Measurements from ENCODE around the gene PURA. TPM values are rescaled to one million over a fixed set of nuclear protein-coding genes. Genes with fewer than 3 reads are reported as not detected.

Gene PURA
- total and polyA plus RNA-seq, 2 of the 13 experiments (the other 11 are each of a cell fraction or from before 2014, with no cell fraction given): 2.0 to 5.0 TPM

DNA sequence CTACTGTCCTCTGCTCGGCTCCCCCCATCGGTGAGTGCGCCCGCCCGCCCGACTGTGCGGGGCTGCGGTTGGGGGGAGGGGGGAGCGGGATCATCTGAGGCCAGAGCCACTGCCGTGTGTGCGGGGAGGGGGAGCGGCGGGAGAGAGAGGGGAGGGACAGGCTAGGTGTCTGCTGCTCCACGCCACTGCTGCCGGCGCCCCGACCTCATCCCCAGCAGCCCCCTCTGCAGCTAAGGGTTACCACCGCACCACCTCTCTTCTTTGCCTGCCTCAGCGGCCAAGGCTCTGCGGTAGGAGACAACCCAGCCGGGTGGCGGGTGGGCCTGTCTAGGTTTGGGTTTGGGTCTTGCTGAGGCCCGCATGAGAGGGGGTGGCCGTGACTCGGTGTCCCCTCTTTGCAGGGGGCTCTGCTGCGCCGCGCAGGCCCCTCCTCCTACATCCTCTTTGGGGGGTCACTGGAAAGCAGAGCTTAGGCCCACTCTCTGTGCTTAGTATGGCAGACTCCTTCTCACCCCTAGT is 670 bp upstream of the PURA start (continued):
- TF ChIP-seq ZNF781 (CRISPR knock-in tag; IDR thresholded peaks at IDR 0.05; ENCODE audit: borderline replicate concordance, not compliant biosample characterization) (peak; percentile 25), ZSCAN29 (CRISPR knock-in tag; conservative IDR thresholded peaks at IDR 0.05) (no peak), ZNF350 (CRISPR knock-in tag; IDR thresholded peaks at IDR 0.05; ENCODE audit: borderline replicate concordance, low read depth) (peak; percentile 55; the same call in 1 of the 2 replicates), RXRA (CRISPR knock-in tag; IDR thresholded peaks at IDR 0.05) (peak; percentile 76), ZNF605 (CRISPR knock-in tag; IDR thresholded peaks at IDR 0.05) (peak; percentile 43; the same call in 1 of the 2 replicates), NRL (CRISPR knock-in tag; IDR thresholded peaks at IDR 0.05; ENCODE audit: borderline replicate concordance) (peak; percentile 58; the same call in 1 of the 2 replicates), PITX1 (CRISPR knock-in tag; IDR thresholded peaks at IDR 0.05) (0 out of 2 replicates have a peak, but pooled peaks have one; percentile 40), ZNF235 (CRISPR knock-in tag; IDR thresholded peaks at IDR 0.05; ENCODE audit: borderline replicate concordance) (no peak), ZMAT3 (CRISPR knock-in tag; conservative IDR thresholded peaks at IDR 0.05) (0 out of 2 replicates have a peak, but pooled peaks have one; percentile 57), FOXP1 (IDR thresholded peaks at IDR 0.05) (no peak), FOXP1 (CRISPR knock-in tag; IDR thresholded peaks at IDR 0.05) (no peak), RXRB (CRISPR knock-in tag; IDR thresholded peaks at IDR 0.05; ENCODE audit: borderline replicate concordance) (0 out of 2 replicates have a peak, but pooled peaks have one; percentile 20)
- TF ChIP-seq, protein P1, sequence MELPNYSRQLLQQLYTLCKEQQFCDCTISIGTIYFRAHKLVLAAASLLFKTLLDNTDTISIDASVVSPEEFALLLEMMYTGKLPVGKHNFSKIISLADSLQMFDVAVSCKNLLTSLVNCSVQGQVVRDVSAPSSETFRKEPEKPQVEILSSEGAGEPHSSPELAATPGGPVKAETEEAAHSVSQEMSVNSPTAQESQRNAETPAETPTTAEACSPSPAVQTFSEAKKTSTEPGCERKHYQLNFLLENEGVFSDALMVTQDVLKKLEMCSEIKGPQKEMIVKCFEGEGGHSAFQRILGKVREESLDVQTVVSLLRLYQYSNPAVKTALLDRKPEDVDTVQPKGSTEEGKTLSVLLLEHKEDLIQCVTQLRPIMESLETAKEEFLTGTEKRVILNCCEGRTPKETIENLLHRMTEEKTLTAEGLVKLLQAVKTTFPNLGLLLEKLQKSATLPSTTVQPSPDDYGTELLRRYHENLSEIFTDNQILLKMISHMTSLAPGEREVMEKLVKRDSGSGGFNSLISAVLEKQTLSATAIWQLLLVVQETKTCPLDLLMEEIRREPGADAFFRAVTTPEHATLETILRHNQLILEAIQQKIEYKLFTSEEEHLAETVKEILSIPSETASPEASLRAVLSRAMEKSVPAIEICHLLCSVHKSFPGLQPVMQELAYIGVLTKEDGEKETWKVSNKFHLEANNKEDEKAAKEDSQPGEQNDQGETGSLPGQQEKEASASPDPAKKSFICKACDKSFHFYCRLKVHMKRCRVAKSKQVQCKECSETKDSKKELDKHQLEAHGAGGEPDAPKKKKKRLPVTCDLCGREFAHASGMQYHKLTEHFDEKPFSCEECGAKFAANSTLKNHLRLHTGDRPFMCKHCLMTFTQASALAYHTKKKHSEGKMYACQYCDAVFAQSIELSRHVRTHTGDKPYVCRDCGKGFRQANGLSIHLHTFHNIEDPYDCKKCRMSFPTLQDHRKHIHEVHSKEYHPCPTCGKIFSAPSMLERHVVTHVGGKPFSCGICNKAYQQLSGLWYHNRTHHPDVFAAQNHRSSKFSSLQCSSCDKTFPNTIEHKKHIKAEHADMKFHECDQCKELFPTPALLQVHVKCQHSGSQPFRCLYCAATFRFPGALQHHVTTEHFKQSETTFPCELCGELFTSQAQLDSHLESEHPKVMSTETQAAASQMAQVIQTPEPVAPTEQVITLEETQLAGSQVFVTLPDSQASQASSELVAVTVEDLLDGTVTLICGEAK (IDR thresholded peaks at IDR 0.05): no peak
- TF ChIP-seq, protein P1 (CRISPR knock-in tag; IDR thresholded peaks at IDR 0.05): 0 out of 2 replicates have a peak, but pooled peaks have one; percentile 6
- TF ChIP-seq, protein P2, sequence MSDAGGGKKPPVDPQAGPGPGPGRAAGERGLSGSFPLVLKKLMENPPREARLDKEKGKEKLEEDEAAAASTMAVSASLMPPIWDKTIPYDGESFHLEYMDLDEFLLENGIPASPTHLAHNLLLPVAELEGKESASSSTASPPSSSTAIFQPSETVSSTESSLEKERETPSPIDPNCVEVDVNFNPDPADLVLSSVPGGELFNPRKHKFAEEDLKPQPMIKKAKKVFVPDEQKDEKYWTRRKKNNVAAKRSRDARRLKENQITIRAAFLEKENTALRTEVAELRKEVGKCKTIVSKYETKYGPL (CRISPR knock-in tag; IDR thresholded peaks at IDR 0.05): no peak
- TF ChIP-seq, protein P3, sequence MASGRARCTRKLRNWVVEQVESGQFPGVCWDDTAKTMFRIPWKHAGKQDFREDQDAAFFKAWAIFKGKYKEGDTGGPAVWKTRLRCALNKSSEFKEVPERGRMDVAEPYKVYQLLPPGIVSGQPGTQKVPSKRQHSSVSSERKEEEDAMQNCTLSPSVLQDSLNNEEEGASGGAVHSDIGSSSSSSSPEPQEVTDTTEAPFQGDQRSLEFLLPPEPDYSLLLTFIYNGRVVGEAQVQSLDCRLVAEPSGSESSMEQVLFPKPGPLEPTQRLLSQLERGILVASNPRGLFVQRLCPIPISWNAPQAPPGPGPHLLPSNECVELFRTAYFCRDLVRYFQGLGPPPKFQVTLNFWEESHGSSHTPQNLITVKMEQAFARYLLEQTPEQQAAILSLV (CRISPR knock-in tag; IDR thresholded peaks at IDR 0.05; ENCODE audit: borderline replicate concordance): 0 out of 2 replicates have a peak, but pooled peaks have one; percentile 11
- TF ChIP-seq, protein P4, sequence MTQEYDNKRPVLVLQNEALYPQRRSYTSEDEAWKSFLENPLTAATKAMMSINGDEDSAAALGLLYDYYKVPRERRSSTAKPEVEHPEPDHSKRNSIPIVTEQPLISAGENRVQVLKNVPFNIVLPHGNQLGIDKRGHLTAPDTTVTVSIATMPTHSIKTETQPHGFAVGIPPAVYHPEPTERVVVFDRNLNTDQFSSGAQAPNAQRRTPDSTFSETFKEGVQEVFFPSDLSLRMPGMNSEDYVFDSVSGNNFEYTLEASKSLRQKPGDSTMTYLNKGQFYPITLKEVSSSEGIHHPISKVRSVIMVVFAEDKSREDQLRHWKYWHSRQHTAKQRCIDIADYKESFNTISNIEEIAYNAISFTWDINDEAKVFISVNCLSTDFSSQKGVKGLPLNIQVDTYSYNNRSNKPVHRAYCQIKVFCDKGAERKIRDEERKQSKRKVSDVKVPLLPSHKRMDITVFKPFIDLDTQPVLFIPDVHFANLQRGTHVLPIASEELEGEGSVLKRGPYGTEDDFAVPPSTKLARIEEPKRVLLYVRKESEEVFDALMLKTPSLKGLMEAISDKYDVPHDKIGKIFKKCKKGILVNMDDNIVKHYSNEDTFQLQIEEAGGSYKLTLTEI (CRISPR knock-in tag; conservative IDR thresholded peaks at IDR 0.05): no peak
